Ureter (tissue), 1 donor: ENCODE measurements around the gene DPEP3. TPM values are rescaled to one million over a fixed set of nuclear protein-coding genes. Genes with fewer than 3 reads are reported as not detected.
"Not testable (repeated sequence)": the region's sequence is repeated elsewhere in the genome, so short reads cannot be mapped to it uniquely, and the experiment has no call there.

Experiments used
- DNase-seq: peaks from one replicate; pipeline ENCODE4 v3.0.0-alpha.2; 2020; ENCODE audit warnings: low spot score
- total RNA-seq: library from RNA; stranded (reverse); gene quantifications from one replicate; pipeline ENCODE4 v1.2.4, GENCODE V29; 2023
- donor health status: DM: yes; HTN: yes; CAD: no.

DPEP3 gene
- total RNA-seq, 1 donor from 2014 or later = not detected

DNA sequence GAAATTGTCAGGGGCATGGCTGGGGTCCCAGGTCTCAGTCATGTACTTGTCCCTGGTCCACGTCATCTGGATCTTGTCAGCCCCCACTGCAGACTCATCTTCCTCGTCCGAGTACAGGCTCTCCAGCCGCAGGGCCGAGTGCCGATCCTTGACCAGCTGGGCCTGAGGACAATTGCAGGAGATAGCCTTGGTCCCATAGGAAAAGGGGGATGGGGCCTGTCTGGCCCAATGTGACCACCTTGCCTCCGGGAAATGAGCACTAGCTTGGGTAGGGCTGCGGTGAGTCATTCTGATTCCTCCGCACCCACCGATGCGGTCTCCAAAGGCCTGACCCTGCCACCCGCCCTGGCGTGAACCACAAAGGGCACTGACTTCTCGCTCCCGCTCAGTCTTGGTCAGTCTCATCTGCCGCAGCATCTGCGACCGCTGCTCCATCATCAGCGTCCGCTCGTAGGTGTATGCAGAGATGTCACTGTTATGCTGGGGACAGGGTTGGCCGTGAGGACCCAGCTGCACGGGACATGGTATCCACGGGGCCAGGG is 34.8 kb downstream of the DPEP3 start:
- DNase-seq = no peak

DNA sequence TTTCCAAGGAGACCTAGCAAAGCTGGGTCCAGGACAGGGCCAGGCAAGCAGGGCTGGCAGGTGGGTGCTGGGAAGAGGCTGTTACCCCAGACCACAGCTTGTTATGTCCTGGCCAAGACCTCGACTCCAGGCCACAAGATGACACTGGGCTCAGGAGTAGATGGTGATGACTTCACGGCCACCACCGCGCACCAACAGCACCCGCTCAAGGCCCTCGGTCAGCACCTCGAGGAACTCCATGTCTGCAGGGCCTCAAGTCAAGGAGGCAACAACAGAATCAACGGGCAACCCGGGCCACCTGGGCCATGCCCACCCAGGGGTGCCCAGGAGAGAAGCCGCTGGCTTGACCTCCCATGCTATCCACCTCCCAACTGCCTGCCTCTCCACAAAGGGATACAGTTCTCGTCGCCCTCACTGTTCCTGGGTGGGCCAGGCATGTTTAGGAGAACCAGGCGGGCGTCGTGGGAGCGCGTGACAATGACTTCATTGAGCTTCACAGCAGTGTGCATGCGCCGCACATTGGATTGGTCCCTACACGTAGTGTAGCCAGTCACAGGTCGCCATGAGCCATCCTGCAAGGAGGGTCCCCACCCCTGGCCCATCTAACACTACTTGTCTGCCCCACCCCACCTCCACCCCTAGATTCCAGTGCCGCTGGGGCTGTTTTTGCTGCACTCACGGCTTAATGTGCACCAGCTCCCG is 35.5 kb downstream of the DPEP3 start:
- no peak for DNase-seq

DNA sequence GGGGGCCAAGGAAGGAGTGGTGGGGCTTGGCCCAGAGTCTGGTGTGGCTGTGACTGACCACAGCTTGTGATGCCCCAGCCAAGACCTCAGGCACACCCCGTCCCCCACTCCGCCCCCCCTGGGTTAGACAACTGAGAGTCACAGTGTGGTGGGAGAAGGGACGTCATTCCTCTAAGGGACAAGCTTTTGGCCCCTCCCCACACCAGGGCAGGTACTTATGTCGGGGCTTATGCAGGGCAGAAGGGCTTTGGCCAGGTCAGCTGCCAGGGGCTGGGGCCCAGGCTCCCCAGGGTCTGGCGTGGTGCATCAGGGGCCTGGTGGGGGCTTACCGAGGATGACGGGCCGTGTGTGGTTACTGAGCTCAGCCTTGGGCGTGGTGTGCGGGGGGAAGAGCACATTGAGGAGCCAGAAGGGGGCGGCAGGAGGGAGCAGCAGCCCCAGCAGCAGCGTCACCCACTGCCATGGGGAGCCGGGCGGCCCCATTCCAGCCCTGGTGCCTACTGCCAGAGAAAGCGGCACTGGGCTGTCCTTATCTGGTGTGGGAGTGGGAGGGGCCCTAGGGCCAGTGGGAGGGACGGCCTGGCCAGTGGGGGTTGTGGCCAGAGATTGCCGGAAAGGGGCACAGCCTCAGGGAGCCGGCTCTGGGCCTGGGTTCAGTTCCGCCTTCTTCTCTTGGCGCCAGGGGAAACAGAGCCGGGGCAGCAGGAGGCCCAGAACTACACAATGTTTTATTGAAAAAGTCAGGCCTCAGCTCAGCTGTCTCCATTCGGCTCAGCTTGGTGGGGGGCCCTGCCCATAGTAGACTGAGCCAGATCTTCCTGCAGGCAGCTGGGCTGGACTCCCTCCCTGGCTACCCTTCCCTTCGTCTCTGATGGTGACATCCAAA is 36.4 kb downstream of the DPEP3 start, which contains the start of gene LCAT:
LCAT (minus strand) TSS at position 502 of the 886 bp plus-strand sequence; CDS start at position 483, 19 bp downstream.
- DNase-seq = no peak

DNA sequence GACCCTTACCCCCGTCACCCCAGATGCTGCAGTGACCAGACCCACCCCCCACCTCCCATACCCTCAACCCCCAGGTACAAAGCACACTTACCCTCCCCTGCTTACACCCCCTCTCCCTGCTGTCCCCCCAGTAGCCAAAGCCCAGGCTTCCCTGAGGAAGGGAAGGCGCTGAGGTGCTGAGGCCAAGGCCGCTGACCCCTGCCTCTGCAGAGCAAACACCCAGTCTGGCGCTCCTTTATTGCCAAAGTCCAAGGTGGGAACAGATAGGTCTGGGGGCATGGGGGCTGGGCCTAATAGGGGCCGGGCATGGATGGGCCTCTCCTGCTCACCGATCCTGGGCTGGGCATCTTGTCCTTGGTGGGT is 37.1 kb downstream of the DPEP3 start:
- DNase-seq = no peak

DNA sequence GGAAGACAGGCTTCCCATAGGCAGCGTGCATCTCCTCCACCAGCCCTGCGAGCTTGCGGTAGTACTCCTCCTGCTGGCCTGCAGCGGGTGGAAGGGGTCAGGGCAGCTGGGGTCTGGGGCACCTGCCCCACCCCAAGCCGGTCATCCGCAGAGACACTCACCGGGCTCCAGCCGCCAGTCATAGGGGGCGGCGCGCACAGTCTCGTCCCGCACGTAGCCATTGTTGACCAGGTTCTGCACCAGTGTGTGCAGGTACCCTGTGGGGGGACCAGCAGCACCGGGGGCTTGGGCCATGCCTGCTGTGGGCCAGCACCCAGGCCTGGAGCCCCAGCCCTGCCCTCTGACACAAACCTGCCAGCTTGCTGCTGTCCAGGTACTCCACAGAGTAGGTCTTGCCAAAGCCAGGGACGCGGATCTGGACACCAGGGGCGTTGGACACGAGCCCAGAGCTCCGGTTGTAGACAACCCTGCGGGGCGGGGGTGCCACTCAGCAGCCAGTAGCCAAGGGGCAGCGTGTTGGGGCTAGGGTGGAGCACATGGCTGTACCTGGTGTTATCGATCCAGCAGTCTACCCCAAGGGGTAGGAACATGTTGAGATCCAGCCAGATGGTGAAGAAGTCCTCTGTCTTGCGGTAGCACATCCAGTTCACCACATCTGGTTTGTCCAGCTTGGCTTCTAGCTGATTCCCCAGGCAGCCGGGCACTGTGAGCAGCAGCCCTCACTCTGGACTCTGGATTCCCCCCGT is 37.6 kb downstream of the DPEP3 start:
- no peak for DNase-seq

DNA sequence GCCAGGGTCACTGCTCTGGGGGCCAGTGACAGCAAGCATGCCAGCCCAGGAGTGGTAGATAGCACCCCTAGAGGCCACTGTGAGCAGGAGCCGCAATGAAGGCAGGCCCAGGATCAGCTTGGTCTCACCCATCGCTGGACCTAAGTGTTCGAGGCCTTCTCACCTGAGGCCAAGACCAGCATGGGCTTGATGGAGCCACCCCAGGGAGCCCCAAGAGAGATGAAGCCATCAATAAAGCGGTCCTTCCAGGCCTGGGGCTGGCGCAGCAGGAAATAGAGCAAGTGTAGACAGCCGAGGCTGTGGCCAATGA is 38.1 kb downstream of the DPEP3 start:
- DNase-seq = no peak

DNA sequence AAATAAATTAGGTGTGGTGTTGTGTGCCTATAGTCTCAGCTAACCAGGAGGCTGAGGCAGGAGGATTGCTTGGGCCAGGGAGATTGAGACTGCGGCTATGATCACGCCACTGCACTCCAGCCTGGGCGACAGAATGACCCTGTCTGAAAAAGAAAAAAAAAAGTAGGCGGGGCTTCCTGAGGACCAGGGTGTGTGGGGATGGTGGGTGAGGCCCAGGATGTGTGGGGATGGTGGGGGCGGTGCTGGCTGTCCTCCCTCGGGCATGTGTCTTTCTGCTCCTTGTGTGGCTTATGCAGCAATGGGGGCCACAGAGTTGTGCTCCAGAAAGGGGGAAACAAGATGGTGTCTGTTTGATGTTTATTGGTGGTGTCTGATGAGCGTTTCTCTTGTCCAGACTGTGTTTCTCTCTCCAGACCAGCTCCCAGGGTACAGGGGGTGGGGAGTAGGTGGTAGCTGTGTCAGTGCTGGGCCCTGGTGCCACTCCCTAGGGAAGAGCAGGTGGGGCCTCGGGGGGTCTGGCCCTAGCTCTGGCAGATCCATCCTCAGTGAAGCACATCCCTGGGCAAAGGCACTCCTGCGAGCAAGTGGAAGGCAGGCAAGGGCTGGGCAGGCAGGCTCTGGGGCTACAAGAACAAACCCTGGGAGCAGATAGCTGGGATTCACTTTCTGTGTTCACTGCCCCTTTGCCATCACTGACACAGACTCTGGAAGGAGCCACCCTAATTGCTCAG is 38.7 kb downstream of the DPEP3 start:
- DNase-seq = no peak

DNA sequence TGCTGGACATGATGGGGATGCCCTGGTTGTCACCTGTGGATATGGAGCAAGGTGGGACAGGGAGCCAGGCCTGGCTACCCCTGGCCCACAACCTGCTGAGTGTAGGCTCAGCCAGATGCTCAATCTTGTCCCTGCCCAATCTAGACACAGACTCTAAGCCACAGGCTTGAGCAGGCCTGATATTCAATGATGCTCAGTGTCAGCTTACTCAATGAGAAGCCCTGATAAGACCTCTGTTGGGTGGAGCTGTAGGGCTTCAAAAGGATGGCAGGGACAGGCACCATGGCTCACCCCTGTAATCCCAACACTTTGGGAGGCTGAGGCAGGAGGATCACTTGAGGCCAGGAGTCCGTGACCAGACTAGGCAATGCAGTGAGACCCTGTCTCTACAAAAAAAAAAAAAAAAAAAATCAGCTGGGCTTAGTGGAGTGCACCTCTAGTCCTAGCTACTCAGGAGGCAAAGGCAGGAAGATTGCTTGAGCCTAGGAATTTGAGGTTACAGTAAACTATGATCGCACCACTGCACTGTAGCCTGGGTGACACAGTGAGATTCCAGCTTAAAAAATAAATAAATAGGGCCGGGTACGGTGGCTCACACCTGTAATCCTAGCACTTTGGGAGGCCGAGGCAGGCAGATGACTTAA is 39.7 kb downstream of the DPEP3 start:
- DNase-seq = no peak

DNA sequence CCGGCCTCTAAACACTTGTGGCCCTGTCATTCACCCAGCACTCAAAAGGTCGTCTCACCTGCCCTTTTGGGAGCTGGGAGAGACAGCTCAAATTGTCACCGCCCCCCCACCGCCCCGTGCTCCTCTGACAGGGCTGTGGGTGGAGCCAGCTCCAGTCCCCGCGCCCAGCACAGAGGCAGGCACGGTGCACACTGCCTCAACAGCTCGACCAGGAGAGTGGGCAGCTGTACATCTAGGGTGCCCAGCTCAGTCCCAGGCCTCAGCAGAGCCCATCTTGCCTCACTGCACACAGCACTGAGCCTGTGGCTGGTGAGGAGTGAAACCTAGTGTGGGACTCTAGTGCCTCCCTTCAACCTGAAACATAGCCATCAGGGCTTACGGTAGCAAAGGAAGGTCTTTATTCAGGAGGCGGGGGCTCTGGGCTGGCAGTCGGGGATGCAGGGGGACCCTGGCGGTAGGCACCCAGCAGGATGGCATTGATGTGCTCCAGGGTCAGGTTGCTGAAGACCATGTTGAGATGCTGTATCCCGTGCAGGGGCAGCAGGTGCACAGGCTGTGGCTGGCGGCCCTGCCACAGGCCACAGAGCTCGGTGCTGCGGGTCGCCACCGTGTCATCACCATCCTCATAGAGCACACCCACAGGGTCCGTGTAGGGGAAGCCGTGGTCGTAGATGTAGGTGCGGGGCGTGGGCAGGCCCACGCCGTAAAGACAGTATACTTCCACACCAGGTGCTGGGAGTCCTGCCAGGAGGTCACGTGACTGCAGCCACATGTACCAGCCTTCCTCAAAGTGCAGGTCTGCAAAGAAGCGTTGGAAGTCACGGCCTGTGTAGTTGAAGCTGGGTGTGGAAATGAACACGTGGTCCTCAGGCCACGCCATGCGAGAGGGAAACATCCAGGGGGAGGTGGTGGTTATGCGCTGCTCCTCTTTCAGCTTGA is 40.5 kb downstream of the DPEP3 start:
- no peak for DNase-seq

DNA sequence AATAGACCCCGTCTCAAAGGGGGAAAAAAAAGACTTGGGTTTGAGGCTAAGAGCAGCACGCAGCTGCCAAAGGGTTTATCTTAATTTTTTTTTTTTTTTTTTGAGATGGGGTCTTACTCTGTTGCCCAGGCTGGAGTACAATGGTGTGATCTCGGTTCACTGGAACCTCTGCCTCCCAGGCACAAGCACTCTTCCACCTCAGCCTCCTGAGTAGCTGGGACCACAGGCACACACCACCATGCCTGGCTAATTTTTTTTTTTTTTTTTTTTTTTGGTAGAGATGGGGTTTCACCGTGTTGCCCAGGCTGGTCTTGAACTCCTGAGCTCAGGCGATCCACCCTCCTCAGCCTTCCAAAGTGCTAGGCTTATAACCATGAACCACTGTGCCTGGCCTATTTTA is 42.6 kb downstream of the DPEP3 start:
- not testable (repeated sequence) for DNase-seq

DNA sequence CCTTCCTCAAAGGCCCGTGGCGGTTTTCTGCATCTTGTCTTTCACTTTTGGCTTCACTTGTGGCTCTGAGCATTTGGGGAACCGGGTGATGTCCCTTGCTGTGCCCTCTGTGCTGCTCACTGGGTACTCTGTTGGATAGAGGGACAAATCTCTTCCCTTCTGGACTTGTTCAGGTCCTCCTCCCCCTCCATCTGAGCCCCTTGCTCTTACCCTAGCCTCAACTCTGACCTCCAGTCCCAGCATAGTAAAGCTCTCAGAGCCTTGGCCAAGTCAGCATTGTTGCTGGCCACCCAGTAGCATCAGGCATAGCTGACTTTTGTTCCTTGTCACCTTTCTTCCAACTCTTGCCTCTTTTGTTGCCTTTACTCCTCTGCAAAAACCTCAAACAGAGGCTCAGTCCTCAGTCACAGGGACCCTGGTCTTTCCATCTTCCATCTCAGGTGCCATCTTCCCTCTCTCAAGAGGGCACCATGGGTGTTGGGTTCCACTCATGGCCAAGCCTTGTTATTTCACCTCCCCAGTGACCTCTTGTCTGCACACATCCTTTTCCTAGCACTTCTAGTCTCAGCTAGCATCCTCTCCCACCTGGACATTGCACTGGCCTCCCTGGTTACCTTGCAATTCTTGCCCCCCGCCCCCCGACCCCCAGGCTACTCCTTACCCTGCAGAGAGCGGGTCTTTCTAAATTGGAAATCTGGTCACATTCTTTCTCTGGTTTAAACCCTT is 43.3 kb downstream of the DPEP3 start:
- DNase-seq = no peak

DNA sequence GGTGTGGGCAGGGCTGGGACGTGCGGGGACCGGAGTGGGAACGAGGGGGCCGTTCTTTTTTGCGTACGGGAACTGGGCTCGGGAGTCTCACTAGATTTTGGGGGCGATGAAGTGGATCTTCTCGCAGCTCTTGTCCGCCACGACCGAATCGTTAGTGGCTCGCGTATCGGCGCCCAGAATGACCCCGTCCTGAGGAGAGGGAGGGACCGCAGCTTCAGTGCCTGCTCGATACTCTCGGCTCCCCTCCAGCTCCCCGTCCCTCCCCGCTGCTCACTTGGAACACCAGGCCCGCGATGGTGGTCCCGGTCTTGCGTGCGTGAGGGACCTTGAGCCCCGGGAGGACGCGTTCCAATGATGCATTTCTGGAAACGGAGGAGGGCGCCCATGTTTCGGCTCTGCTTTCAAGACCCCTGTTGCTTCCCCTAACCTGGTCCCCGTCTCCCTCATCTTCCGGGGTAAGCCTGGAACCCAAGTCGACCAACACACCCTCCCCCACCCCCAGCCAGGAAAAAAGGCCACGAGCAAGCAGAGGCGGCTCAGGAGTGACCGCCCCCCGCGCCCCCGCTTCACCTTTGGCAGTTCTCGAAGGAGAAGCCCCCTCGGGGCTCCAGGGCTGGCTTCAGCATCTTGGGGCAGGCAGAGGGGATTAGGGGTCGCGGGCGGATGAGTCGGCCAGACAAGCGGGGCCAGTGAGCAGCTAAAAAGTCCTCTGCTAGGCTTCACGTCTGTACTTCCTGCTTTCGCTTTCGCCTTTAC is 44.0 kb downstream of the DPEP3 start, which contains the start of gene PSMB10:
PSMB10 (minus strand) TSS at position 727 of the 756 bp plus-strand sequence; CDS start at position 626, 101 bp downstream.
- DNase-seq = peak; percentile 84

DNA sequence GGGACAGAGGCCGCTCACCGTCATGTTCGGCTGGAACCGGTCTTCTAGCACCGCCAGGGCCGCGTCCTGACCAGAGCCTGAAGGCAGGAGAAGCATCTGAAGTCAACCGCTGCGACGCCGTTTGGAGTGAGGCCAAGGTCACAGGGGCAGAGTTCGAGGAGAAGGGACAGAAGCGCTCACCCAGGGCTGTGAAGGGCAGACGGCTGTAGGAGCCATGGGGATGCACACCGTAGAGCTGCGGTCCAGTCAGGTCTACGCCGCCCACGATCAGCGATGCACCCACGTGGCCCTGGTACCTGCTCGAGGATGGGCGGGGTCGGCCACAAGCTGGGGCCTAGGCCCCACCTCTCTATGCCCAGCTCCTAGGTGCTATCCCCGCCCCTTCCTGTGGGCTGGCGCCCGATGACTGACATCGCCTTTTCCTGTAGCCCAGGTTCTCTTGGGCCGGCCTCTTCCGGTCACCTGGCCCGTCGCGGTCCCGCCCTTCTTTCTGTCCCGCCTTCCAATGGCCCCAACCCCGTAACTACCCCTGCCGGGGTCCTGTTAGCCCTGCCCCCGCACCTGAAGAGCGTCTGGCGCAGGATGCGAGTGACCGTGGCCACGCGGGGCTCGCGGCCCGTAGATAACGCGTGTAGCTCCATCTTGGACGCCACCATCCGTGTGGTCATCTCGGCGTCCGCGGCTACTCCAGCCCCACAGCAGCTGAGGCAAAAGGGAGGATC is 44.7 kb downstream of the DPEP3 start:
- peak; percentile 97 for DNase-seq

DNA sequence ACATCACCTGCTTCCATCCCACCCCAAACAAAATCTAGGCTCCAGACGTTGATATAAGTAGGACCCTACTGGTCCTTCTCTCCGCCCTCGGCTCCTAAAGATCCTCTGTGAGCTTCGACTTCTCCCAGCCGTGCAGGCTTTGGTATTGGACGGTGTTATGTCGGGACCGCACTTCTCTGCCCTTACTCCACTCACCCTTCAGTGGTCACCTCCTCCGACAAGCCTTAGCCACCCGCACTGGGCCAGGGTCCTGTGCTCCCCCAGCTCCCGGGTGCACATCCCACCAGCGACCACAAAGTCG is 45.2 kb downstream of the DPEP3 start:
- no peak for DNase-seq

DNA sequence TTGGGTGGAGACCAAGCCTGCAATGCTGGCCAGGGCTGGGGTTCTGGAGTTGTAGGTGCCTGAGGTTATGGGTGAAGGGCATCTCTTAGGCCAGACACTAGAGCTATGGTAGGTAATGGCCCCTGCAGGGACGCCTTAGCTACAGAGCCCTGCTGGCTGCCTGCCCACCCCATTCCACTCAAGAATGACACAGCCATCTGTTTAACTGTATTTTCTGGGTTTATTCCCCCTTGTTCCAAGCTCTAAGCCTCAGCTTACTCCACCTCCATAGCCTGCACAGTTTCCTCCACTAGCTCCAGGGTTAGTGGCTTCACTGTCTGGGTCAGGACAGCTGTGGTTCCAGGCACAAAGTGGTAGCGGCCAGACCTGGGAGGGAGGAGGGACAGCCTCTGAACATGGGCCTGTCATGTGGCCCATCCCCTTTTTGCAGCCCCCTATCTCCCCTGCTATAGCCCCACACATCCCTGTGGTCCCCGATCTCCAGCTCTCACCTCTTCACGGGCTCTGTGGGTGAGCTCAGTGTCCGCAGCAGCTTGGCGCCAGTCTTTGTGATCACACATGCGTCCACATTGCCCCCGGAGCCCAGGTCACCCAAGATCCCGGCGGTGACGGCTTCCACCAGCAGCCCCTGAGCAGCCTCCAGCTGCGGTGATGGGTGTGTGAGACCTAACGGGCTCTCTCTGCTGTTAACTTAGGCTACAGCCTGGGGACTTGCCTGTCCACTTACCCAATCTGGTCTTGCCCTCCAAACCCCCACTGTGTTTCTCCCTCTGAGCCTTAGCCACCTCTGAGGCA is 45.8 kb downstream of the DPEP3 start:
- no peak for DNase-seq

DNA sequence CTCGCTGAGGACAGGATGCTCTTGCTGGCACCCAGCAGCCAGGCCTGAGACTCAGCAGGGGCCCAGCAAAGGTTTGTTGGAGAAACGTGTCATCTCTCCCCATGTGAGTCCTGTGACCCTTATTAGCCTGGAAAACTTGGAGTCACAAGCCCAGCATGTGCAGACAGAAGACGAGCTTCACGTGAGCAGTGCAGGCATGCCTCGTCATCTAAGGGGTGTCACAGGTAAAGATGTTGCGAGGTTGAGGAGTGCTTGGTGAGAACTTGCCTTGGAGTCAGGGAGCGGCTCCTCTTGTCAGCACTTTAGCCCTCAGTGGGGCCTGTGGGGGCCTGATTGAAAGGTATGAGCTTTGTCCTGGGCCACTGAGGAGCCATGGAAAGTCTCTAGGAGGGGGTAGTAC is 46.5 kb downstream of the DPEP3 start:
- no peak for DNase-seq

DNA sequence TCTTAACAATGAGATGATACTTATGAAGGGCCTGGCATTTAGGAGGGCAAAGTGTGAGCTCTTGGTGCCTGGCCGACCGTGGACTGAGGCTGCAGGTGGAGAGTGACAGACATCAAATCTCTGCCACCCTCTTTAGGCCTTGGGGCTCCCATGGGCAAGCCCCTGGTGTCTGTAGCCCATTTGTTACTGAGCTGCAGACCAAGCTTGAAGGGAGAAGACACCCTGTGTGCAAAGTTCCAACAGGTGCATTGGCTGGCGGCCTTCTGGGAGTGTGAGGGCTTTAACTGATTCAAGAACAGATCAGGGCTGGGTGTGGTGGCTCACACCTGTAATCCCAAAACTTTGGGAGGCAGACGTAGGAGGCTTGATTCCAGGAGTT is 47.8 kb downstream of the DPEP3 start:
- DNase-seq = no peak
